ENCODE results near the gene LACTB.

LACTB gene

GRCh38 chr15:63075984-63076713 is 45.5 kb upstream of the LACTB start:
- FAIRE-seq (no peak), DNase-seq (ENCODE audit: insufficient read length, low spot score) (no peak)
- TF ChIP-seq CTCF (IDR thresholded peaks at IDR 0.05; ENCODE audit: insufficient read depth, missing control alignments), result no peak

GRCh38 chr15:63076714-63077046 is 45.0 kb upstream of the LACTB start:
- no peak for FAIRE-seq
- no peak for TF ChIP-seq CTCF (IDR thresholded peaks at IDR 0.05; ENCODE audit: insufficient read depth, missing control alignments)
- no peak for DNase-seq (ENCODE audit: insufficient read length, low spot score)

- TF ChIP-seq CTCF (IDR thresholded peaks at IDR 0.05; ENCODE audit: insufficient read depth, missing control alignments), result no peak
- FAIRE-seq (no peak), DNase-seq (ENCODE audit: insufficient read length, low spot score) (no peak)
Observed at GRCh38 chr15:63077952-63078351, 43.7 kb upstream of the LACTB start.

GRCh38 chr15:63079947-63080626 is 41.6 kb upstream of the LACTB start:
- TF ChIP-seq CTCF (IDR thresholded peaks at IDR 0.05; ENCODE audit: insufficient read depth, missing control alignments), result no peak
- no peak for FAIRE-seq
- DNase-seq (ENCODE audit: insufficient read length, low spot score), result no peak

- no peak for TF ChIP-seq CTCF (IDR thresholded peaks at IDR 0.05; ENCODE audit: insufficient read depth, missing control alignments)
- FAIRE-seq (no peak), DNase-seq (ENCODE audit: insufficient read length, low spot score) (peak; percentile 29)
Observed at GRCh38 chr15:63080634-63081250, 40.9 kb upstream of the LACTB start.

DNA sequence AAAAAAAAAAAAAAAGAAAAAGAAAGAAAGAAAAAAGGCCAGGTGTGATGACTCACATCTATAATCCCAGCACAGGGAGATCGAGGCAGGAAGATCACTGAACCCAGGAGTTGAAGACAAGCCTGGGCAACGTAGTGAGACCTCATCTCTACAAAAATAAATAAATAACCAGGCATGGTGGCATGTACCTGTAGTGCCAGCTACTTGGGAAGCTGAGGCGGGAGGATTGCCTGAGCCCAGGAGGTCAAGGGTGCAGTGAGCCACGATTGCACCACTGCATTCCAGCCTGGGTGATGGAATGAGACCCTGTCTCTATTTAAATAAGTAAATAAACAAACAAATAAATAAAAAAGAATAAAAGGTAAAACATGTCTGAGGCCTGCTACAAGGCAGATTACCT is 39.3 kb upstream of the LACTB start:
- FAIRE-seq, result no peak
- no peak for TF ChIP-seq CTCF (IDR thresholded peaks at IDR 0.05; ENCODE audit: insufficient read depth, missing control alignments)
- no peak for DNase-seq (ENCODE audit: insufficient read length, low spot score)

DNA sequence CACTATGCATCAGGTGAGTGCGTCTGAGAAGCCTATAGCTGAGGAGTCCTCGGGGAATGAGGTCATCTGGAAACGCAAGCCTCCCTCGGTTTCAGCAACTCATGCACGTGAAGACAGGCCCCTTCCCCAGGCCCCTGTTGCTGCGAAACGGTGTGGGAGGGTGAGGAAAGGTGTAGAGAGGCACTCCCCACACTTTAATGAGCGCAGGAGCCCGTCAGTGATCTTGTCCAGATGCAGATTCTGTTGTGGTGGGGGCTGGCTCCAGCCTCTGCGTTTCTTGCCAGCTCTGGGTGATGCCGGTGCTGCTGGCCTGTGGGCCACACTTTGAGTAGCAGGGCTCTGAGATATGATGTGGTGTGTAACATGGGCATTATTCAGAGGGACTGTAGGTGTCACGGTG is 38.6 kb upstream of the LACTB start:
- no peak for DNase-seq (ENCODE audit: insufficient read length, low spot score)
- no peak for FAIRE-seq
- no peak for TF ChIP-seq CTCF (IDR thresholded peaks at IDR 0.05; ENCODE audit: insufficient read depth, missing control alignments)
